ENCODE measurements around the gene TNS1. TPM values are rescaled to one million over a fixed set of nuclear protein-coding genes. Genes with fewer than 3 reads are reported as not detected.

Gene TNS1
- total RNA-seq, 1 donor from 2014 or later = 219 TPM

DNA sequence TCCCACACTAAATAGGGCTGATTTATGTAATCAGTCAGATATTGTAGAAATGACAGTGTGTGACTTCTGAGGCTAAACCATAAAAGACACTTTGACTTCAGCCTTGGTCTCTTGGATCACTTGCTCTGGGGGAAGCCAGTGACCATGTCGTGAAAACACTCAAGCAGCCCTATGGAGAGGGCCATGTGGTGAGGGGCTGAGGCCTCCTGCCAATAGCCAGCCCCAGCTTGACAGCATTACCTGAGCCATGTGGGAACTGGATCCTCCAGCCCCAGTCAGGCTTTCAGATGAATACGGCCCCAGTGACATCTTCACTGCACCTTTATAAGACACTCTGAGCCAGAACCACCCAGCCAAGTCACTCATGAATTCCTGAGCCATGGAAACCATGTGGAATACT lies 20.8 kb downstream of the TNS1 start:
- Mint-ChIP-seq H3K36me3 (ENCODE audit: low read depth, unreplicated experiment) (peaks cover 5% of the 10 kb centered on the region), H3K9me3 (ENCODE audit: unreplicated experiment) (peaks cover 2% of the 10 kb centered on the region), H3K27ac (ENCODE audit: unreplicated experiment) (no peak overlapping the region), H3K4me1 (ENCODE audit: low read depth, unreplicated experiment) (peaks cover 13% of the 10 kb centered on the region), H3K4me3 (ENCODE audit: unreplicated experiment) (no peak overlapping the region), H3K27me3 (ENCODE audit: low read depth, unreplicated experiment) (no peaks in the 10 kb centered on the region)
- no peak for TF ChIP-seq EZH2 (IDR thresholded peaks at IDR 0.05; ENCODE audit: insufficient read depth, low read length)
- TF ChIP-seq, protein P1, sequence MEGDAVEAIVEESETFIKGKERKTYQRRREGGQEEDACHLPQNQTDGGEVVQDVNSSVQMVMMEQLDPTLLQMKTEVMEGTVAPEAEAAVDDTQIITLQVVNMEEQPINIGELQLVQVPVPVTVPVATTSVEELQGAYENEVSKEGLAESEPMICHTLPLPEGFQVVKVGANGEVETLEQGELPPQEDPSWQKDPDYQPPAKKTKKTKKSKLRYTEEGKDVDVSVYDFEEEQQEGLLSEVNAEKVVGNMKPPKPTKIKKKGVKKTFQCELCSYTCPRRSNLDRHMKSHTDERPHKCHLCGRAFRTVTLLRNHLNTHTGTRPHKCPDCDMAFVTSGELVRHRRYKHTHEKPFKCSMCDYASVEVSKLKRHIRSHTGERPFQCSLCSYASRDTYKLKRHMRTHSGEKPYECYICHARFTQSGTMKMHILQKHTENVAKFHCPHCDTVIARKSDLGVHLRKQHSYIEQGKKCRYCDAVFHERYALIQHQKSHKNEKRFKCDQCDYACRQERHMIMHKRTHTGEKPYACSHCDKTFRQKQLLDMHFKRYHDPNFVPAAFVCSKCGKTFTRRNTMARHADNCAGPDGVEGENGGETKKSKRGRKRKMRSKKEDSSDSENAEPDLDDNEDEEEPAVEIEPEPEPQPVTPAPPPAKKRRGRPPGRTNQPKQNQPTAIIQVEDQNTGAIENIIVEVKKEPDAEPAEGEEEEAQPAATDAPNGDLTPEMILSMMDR (IDR thresholded peaks at IDR 0.05; ENCODE audit: insufficient read depth, low read depth, low read length) = no peak
- H3K27me3 ChIP-seq (ENCODE audit: insufficient read depth, low read length) = no peaks in the 10 kb centered on the region
- DNase-seq (ENCODE audit: low read depth) = no peak
- no peak overlapping the region for H3K27ac ChIP-seq (ENCODE audit: low read depth, low read length)
- H3K4me2 ChIP-seq (ENCODE audit: low read length) = no peak overlapping the region
- H3K79me2 ChIP-seq (ENCODE audit: insufficient read depth, low read length) = peaks cover 29% of the 10 kb centered on the region
- H3K4me1 ChIP-seq (ENCODE audit: insufficient read depth, low read length) = peaks cover 15% of the 10 kb centered on the region
- no peak overlapping the region for H2AFZ ChIP-seq (ENCODE audit: low read depth, low read length)
- no peaks in the 10 kb centered on the region for H3K9me3 ChIP-seq (ENCODE audit: insufficient read depth, low read depth, low read length)
- H3K36me3 ChIP-seq (ENCODE audit: insufficient read depth, low read length) = no peaks in the 10 kb centered on the region
- H3K4me3 ChIP-seq (ENCODE audit: insufficient read depth, low read depth, low read length) = no peak overlapping the region
- peaks cover 47% of the 10 kb centered on the region for H4K20me1 ChIP-seq (ENCODE audit: insufficient read depth, low read length)
- FAIRE-seq = no peak
- no peak overlapping the region for H3K9ac ChIP-seq (ENCODE audit: low read length)

DNA sequence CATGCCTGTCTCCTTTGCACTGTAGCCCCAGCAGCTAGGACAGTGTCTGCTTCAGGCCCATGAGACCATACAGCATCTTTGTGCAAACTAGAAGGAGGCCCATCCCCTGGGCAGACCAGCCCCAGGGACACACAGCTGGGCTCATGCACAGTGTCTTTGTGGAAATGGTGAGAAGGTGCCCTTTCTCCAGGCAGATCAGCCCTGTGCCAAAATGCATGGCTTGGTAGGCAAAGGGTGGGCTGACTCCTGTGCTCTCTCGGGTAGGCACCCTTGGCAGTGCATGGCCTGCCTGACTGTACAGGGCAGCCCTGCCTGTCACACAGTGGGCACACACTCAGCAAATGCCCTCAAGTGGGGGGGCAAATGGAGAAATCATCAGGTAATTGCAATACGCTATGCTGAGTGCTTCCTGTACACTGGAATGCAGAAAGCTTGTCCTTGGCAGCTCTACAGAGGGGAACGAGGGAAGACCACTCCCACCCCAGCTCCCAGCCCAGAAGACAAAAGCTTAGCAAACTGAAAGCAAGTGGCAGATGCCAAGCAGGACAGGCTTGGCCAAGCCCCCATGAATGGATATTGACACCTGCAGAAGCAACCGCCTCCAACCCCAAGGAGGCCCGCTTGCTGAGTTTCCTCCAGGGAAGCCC lies 21.6 kb downstream of the TNS1 start:
- H4K20me1 ChIP-seq (ENCODE audit: insufficient read depth, low read length) = peaks cover 43% of the 10 kb centered on the region

More for the DNA sequence above, 21.6 kb downstream of the TNS1 start:
- Mint-ChIP-seq H3K27me3 (ENCODE audit: low read depth, unreplicated experiment) (no peaks in the 10 kb centered on the region), H3K27ac (ENCODE audit: unreplicated experiment) (no peak overlapping the region), H3K9me3 (ENCODE audit: unreplicated experiment) (peaks cover 2% of the 10 kb centered on the region), H3K4me1 (ENCODE audit: low read depth, unreplicated experiment) (peaks cover 10% of the 10 kb centered on the region), H3K4me3 (ENCODE audit: unreplicated experiment) (no peak overlapping the region), H3K36me3 (ENCODE audit: low read depth, unreplicated experiment) (peaks cover 5% of the 10 kb centered on the region)
- H2AFZ ChIP-seq (ENCODE audit: low read depth, low read length) = no peak overlapping the region
- H3K4me3 ChIP-seq (ENCODE audit: insufficient read depth, low read depth, low read length) = no peak overlapping the region
- no peaks in the 10 kb centered on the region for H3K9me3 ChIP-seq (ENCODE audit: insufficient read depth, low read depth, low read length)
- no peaks in the 10 kb centered on the region for H3K27me3 ChIP-seq (ENCODE audit: insufficient read depth, low read length)
- H3K4me1 ChIP-seq (ENCODE audit: insufficient read depth, low read length) = peaks cover 15% of the 10 kb centered on the region
- no peak overlapping the region for H3K4me2 ChIP-seq (ENCODE audit: low read length)
- no peak overlapping the region for H3K9ac ChIP-seq (ENCODE audit: low read length)
- H3K79me2 ChIP-seq (ENCODE audit: insufficient read depth, low read length) = peaks cover 24% of the 10 kb centered on the region
- no peaks in the 10 kb centered on the region for H3K36me3 ChIP-seq (ENCODE audit: insufficient read depth, low read length)
- no peak for TF ChIP-seq EZH2 (IDR thresholded peaks at IDR 0.05; ENCODE audit: insufficient read depth, low read length)
- TF ChIP-seq, protein P1 (IDR thresholded peaks at IDR 0.05; ENCODE audit: insufficient read depth, low read depth, low read length) = no peak
- FAIRE-seq (no peak), DNase-seq (ENCODE audit: low read depth) (no peak)
- no peak overlapping the region for H3K27ac ChIP-seq (ENCODE audit: low read depth, low read length)
